GM12801 (cell line): Measurements from ENCODE around the gene SIL1.

Experiments used
- TF ChIP-seq, protein P1 (sequence below): IDR thresholded peaks from one replicate; pipeline ENCODE4 v1.5.1; 2011; ENCODE audit warnings: control low read depth; ENCODE audit not compliant: insufficient read length; ENCODE audit errors: extremely low read depth

The SIL1 gene

GRCh38 chr5:139120521-139120920 lies 77.6 kb downstream of the SIL1 start:
- TF ChIP-seq, protein P1, sequence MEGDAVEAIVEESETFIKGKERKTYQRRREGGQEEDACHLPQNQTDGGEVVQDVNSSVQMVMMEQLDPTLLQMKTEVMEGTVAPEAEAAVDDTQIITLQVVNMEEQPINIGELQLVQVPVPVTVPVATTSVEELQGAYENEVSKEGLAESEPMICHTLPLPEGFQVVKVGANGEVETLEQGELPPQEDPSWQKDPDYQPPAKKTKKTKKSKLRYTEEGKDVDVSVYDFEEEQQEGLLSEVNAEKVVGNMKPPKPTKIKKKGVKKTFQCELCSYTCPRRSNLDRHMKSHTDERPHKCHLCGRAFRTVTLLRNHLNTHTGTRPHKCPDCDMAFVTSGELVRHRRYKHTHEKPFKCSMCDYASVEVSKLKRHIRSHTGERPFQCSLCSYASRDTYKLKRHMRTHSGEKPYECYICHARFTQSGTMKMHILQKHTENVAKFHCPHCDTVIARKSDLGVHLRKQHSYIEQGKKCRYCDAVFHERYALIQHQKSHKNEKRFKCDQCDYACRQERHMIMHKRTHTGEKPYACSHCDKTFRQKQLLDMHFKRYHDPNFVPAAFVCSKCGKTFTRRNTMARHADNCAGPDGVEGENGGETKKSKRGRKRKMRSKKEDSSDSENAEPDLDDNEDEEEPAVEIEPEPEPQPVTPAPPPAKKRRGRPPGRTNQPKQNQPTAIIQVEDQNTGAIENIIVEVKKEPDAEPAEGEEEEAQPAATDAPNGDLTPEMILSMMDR = no peak

GRCh38 chr5:139118804-139119203 lies 79.4 kb downstream of the SIL1 start:
- TF ChIP-seq, protein P1 = no peak

DNA sequence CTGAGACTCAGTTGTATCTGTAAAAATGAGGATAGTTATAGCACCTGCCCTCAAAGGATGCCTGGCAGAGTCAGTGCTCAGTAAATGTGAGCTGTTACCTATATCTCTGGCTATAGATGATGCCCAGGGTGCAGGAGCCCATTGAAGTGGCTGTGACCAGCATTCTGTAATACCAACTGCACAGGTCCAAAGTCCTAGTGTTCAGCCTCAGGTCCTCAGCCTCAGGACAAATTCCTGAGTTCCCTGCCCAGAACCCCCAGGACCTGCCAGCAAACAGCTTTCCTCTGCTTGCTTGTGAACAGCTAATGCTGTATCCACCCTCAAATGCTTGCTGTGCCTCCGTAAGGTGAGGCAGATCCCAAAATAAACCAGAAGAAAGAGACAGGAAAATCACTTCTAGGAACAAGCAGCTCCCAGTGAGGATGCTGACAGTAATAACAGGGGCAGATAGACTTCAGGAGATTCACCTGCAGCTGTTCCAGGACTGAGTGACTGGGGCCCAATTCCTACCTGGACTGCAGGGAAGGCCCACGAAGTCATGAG lies 80.8 kb downstream of the SIL1 start:
- TF ChIP-seq, protein P1 = no peak

DNA sequence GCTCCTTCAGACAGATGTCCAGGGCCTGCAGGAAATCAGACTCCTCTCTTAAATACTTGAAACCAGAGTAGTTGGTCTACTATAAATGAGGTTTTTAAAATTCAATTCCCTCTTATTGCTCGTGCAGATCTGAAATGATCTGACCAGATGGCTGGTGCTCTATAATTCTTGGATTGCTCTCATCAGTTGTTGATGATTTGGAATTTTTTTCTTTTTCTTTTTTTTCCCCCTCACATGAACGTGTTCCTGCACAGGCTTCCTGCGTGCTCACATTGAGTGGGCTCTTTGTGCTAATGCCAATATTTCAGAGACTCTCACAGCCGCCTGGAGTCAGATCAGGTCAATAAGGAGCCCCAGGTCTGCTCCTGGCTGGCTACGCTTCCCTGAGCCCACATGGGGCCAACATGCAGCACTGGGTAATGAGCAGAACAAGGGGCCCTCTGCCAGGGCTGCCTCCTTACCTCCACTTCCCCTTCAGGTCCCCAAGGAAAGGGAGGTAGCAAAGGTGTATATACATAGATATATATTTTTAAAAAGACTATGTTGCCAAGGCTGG lies 82.0 kb downstream of the SIL1 start:
- TF ChIP-seq, protein P1 = no peak

DNA sequence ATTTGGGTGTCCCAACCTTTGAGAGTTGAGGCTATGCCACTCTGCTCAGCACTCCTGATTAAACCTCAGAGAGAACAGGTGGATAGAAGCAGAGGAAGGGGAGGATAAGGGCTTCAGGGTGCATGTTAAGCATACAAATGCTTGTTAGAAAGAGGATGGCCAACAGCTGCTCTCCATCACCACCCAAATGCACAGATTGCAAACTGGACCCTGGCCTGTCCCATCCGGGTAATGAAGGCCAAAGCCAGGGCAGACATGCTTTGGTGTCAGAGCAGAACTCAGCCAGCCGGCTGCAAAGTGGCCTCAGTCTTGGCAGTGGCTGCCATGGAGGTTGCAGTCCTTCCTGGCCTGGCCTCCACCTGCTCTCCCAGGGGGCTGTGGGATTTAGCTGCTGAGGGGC lies 84.3 kb downstream of the SIL1 start:
- TF ChIP-seq, protein P1 = no peak

- TF ChIP-seq, protein P1 = no peak
These were observed 87.5 kb downstream of the SIL1 start for GRCh38 chr5:139110526-139111168.

- TF ChIP-seq, protein P1 = no peak
These were observed 89.9 kb downstream of the SIL1 start for GRCh38 chr5:139108063-139108824.
